ENCODE measurements around the gene ENTPD1. TPM values are rescaled to one million over a fixed set of nuclear protein-coding genes. Genes with fewer than 3 reads are reported as not detected.

Gene ENTPD1
- total RNA-seq, 4 donors from 2014 or later = 7.2 to 19.3 (median 13.4) TPM

DNA sequence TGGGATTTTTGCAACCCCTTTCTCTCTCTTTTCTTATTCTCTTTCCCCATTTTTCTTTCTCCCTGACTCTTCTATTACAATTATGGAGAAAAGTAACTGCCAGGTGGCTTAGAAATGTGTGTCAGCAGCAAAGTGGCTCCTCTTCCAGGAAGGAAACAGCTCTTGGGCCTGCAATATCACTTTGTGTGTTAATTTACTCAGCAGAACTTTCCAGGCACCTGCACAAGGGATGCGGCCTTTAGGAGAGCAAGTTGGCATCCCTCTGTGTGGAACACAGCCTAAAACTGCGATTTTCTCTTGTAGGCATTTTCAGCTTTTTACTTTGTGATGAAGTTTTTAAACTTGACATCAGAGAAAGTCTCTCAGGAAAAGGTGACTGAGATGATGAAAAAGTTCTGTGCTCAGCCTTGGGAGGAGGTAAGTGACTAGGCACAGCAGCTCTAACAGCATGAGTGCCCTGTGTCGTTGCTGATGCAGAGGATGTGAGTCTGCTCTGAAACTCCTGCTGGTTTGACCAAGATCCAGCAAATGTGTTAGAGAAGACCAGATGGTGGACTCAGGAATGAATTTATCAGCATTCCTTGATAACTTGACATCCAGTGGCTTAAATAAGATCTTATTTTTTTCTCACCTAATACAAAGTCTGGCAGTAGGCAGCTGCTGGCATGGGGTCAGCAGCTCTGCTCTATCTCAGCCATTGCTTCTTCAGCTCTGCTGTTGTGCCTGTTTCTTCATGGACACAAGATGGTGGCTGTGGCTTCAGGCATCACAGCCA is 104.4 kb downstream of the ENTPD1 start:
- Histone ChIP-seq H3K4me1 (no peaks in the 10 kb centered on the region), H3K27me3 (no peaks in the 10 kb centered on the region), H3K9me3 (no peaks in the 10 kb centered on the region), H3K36me3 (no peaks in the 10 kb centered on the region), H3K27ac (no peak overlapping the region), H3K4me3 (replicated peaks in 1 of 3) (no peak overlapping the region)
- 88 to 95% methylated on average over 3 of the region's 3 CpGs for WGBS, 2 donors
- intact Hi-C loops (cut with DNase I) = loop anchor here (5.0 kb wide), 1 partner anchor 168 kb away; the partner anchor contains the start of gene TCTN3
- DNase-seq = no peak
- no peak for TF ChIP-seq POLR2A (IDR thresholded peaks at IDR 0.05)
- TF ChIP-seq, protein P1, sequence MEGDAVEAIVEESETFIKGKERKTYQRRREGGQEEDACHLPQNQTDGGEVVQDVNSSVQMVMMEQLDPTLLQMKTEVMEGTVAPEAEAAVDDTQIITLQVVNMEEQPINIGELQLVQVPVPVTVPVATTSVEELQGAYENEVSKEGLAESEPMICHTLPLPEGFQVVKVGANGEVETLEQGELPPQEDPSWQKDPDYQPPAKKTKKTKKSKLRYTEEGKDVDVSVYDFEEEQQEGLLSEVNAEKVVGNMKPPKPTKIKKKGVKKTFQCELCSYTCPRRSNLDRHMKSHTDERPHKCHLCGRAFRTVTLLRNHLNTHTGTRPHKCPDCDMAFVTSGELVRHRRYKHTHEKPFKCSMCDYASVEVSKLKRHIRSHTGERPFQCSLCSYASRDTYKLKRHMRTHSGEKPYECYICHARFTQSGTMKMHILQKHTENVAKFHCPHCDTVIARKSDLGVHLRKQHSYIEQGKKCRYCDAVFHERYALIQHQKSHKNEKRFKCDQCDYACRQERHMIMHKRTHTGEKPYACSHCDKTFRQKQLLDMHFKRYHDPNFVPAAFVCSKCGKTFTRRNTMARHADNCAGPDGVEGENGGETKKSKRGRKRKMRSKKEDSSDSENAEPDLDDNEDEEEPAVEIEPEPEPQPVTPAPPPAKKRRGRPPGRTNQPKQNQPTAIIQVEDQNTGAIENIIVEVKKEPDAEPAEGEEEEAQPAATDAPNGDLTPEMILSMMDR (IDR thresholded peaks at IDR 0.05) = no peak

DNA sequence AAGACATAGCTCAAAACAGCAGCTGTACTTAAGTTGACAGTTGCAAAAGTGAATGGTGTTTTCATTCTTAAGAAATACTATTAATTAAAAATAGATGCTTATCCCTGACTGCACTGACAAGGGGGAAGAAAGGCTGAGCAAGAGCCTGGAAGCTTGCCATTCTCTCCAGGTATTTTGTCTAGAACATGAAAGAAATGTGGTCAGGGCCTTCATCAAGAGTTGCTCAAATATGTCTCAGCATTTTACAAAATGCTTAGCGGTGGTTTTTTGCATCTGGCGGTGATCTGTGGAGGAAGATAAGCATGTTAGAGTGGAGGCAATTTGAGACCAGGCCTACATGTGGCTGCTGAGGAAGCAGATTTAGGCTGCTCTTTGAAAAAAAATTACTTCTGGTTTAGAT is 105.4 kb downstream of the ENTPD1 start:
- Histone ChIP-seq H3K9me3 (no peaks in the 10 kb centered on the region), H3K36me3 (no peaks in the 10 kb centered on the region), H3K27ac (no peak overlapping the region), H3K4me3 (replicated peaks in 1 of 3) (no peak overlapping the region), H3K4me1 (no peaks in the 10 kb centered on the region), H3K27me3 (no peaks in the 10 kb centered on the region)
- no peak for TF ChIP-seq POLR2A (IDR thresholded peaks at IDR 0.05)
- TF ChIP-seq, protein P1 (IDR thresholded peaks at IDR 0.05) = no peak
- intact Hi-C loops (cut with DNase I) = loop anchor here (5.0 kb wide), 1 partner anchor 169 kb away; the partner anchor contains the start of gene TCTN3
- 86 to 90% methylated on average over 2 of the region's 2 CpGs for WGBS, 2 donors
- no peak for DNase-seq

DNA sequence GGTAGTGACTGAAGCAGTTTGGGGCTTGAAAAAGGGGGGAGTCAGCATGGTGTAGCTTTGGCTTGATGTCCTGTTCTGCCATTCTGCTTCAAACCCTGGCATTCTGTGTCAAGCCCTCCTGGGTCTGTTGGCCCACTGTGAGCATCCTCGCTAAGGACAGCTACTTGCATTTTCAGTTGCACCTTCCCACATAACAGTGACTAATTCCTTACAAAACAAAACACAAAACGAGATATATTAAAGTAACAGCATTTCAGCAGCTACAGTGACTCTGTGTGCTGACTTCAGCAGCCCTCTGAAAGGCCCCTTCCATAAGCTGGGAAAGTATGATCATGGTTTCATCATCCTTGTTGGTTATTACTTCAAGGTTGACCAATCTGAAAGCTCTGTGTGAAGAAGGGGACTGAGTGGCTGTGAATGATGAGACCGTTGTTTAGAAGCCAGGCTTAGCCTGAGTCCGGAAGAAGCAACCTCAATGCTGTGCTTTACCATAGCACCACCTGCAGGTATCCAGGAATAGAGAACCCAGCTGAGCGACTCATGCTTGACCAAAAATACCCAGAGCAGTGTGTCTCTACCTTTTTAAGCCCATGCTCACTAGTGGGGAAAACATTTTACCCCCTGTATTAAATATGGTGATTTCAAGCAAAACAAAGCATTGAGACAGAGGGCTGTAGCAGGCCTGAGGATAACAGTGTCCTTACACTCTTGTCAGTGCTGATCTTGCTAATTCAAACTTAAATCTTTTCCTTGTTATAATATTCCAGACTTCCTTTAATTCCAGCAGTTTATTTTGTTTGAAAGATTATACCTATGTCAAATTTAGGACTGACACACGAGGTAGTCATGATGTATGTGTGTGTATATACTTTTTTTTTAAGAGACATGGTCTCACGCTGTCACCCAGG is 109.2 kb downstream of the ENTPD1 start:
- DNase-seq = peak; percentile 44
- TF ChIP-seq, protein P1 (IDR thresholded peaks at IDR 0.05) = peak in 5 of 6 experiments; percentile 37 to 80 (median 73)
- TF ChIP-seq POLR2A (IDR thresholded peaks at IDR 0.05) = no peak
- Histone ChIP-seq H3K27ac (peak overlapping the region in 1 of 3 donors; percentile 15), H3K36me3 (no peaks in the 10 kb centered on the region), H3K9me3 (no peaks in the 10 kb centered on the region), H3K4me3 (replicated peaks in 1 of 3) (no peak overlapping the region), H3K27me3 (no peaks in the 10 kb centered on the region), H3K4me1 (no peaks in the 10 kb centered on the region)
- WGBS, 2 donors = 37 to 45% methylated on average over 6 to 7 of the region's 7 CpGs
- intact Hi-C loops (cut with DNase I) = loop anchor here (5.0 kb wide), 1 partner anchor 173 kb away; the partner anchor contains the start of gene TCTN3

DNA sequence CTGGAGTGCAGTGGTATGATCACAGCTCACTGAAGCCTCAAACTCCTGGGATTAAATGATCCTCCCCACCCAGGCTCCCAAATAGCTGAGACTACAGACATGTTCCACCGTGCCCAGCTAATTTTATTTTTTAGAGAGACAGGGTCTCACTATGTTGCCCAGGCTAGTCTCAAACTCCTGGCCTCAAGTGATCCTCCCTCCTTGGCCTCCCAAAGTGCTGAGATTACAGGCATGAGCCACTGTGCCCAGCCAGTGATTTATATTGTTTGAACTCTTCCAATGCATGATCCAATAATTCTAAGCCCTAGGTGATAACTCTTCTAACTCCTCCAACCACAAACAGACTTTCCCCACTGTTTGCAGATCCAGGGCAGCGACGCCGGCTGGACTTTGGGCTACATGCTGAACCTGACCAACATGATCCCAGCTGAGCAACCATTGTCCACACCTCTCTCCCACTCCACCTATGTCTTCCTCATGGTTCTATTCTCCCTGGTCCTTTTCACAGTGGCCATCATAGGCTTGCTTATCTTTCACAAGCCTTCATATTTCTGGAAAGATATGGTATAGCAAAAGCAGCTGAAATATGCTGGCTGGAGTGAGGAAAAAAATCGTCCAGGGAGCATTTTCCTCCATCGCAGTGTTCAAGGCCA is 110.0 kb downstream of the ENTPD1 start:
- WGBS, 2 donors = 81 to 83% methylated on average over 6 of the region's 6 CpGs
- intact Hi-C loops (cut with DNase I) = no loop called here
- Histone ChIP-seq H3K4me1 (no peaks in the 10 kb centered on the region), H3K36me3 (no peaks in the 10 kb centered on the region), H3K4me3 (replicated peaks in 1 of 3) (no peak overlapping the region), H3K27me3 (no peaks in the 10 kb centered on the region), H3K27ac (no peak overlapping the region), H3K9me3 (no peaks in the 10 kb centered on the region)
- no peak for TF ChIP-seq POLR2A (IDR thresholded peaks at IDR 0.05)
- TF ChIP-seq, protein P1 (IDR thresholded peaks at IDR 0.05) = no peak
- DNase-seq = no peak

Data from thyroid gland (tissue), 4 donors.